ENCODE results near the gene RETN. TPM values are rescaled to one million over a fixed set of nuclear protein-coding genes. Genes with fewer than 3 reads are reported as not detected.

The RETN gene
- total RNA-seq, 1 experiment from 2014 or later, result not detected

- no peak overlapping the region for H3K4me3 ChIP-seq (ENCODE audit: low read depth in 2 of 2, low read length in 2 of 2)
- no peaks in the 10 kb centered on the region for H3K36me3 ChIP-seq (ENCODE audit: control insufficient read depth, insufficient read depth, low read length)
- no peak overlapping the region for H3K27ac ChIP-seq (ENCODE audit: low read length)
- BruUV-seq (replicated peaks), result no TSS peak
- DNase-seq (ENCODE audit: low read depth, low spot score), result no peak
- POLR2A ChIA-PET, result no interaction called here
- peaks cover 2% of the 10 kb centered on the region; the same call in 1 of the 2 replicates for H3K27me3 ChIP-seq (ENCODE audit: control insufficient read depth, insufficient read depth, low read length)
- ATAC-seq, result no peak
- in situ Hi-C loops (cut with HindIII; ENCODE audit: low pct_unique_long_range_greater_than_20kb, low sequenced_read_pairs) (no loop called here), intact Hi-C loops (cut with micrococcal nuclease; ENCODE audit: unreplicated experiment) (no loop called here)
- CTCF ChIA-PET, result no interaction called here
- H3K4me1 ChIP-seq (ENCODE audit: control insufficient read depth, insufficient read depth, low read length), result no peaks in the 10 kb centered on the region
- H3K9me3 ChIP-seq (ENCODE audit: control insufficient read depth, insufficient read depth, low read depth, low read length), result no peaks in the 10 kb centered on the region
- TF ChIP-seq REST (IDR thresholded peaks at IDR 0.05; ENCODE audit: insufficient read depth in 1 of 2, low read depth in 2 of 2, low read length in 1 of 2), result no peak
- no peak for TF ChIP-seq POLR2AphosphoS5 (IDR thresholded peaks at IDR 0.05; ENCODE audit: low read depth, low read length)
- no peak for TF ChIP-seq SIN3A (IDR thresholded peaks at IDR 0.05; ENCODE audit: borderline replicate concordance, insufficient read depth, low read depth, low read length)
- no peak for TF ChIP-seq TCF7L2 (IDR thresholded peaks at IDR 0.05; ENCODE audit: low read depth, low read length)
- no peak for TF ChIP-seq CTCF (IDR thresholded peaks at IDR 0.05)
These were observed 32.3 kb downstream of the RETN start for GRCh38 chr19:7701049-7701653.

- Histone ChIP-seq H3K27ac (ENCODE audit: low read length) (no peak within 1 kb of the TSS), H3K9me3 (ENCODE audit: control insufficient read depth, insufficient read depth, low read depth, low read length) (no peaks in the 10 kb centered on the region), H3K4me3 (ENCODE audit: low read depth in 2 of 2, low read length in 2 of 2) (no peak within 1 kb of the TSS), H3K36me3 (ENCODE audit: control insufficient read depth, insufficient read depth, low read length) (no peaks in the 10 kb centered on the region), H3K27me3 (ENCODE audit: control insufficient read depth, insufficient read depth, low read length) (peaks cover 2% of the 10 kb centered on the region; the same call in 1 of the 2 replicates), H3K4me1 (ENCODE audit: control insufficient read depth, insufficient read depth, low read length) (no peaks in the 10 kb centered on the region)
- in situ Hi-C loops (cut with HindIII; ENCODE audit: low pct_unique_long_range_greater_than_20kb, low sequenced_read_pairs) (no loop called here), intact Hi-C loops (cut with micrococcal nuclease; ENCODE audit: unreplicated experiment) (no loop called here)
- no TSS peak for BruUV-seq (replicated peaks)
- ChIA-PET CTCF (no interaction called here), POLR2A (no interaction called here)
- no peak for TF ChIP-seq CTCF (IDR thresholded peaks at IDR 0.05)
- TF ChIP-seq POLR2AphosphoS5 (IDR thresholded peaks at IDR 0.05; ENCODE audit: low read depth, low read length), result no peak
- TF ChIP-seq SIN3A (IDR thresholded peaks at IDR 0.05; ENCODE audit: borderline replicate concordance, insufficient read depth, low read depth, low read length), result no peak
- no peak for TF ChIP-seq TCF7L2 (IDR thresholded peaks at IDR 0.05; ENCODE audit: low read depth, low read length)
- no peak for TF ChIP-seq REST (IDR thresholded peaks at IDR 0.05; ENCODE audit: insufficient read depth in 1 of 2, low read depth in 2 of 2, low read length in 1 of 2)
- DNase-seq (ENCODE audit: low read depth, low spot score) (no peak), ATAC-seq (no peak)
These were observed 33.0 kb downstream of the RETN start, which contains the start of gene FCER2 for GRCh38 chr19:7701654-7702457. Gene FCER2 (minus strand): TSS chr19:7702131. CDS start chr19:7699760, 2,371 bp downstream.
